Neuronal stem cell (in vitro differentiated cells): ENCODE measurements around the gene MAP1A.
A peak's percentile ranks its signal among the peaks of the same experiment; 100 is the strongest.

Experiments
- DNase-seq: peaks from one replicate; pipeline ENCODE4 v3.0.0-alpha.2; 2013; ENCODE audit warnings: low spot score
- H2AFZ ChIP-seq: one replicate; pipeline ENCODE4 v1.6.1; 2013; ENCODE audit warnings: mild to moderate bottlenecking, low read length, inconsistent platforms
- H2AK5ac ChIP-seq: 2 replicates; pipeline ENCODE4 v1.6.1; 2013; ENCODE audit warnings: low read depth, mild to moderate bottlenecking, inconsistent platforms, low read length, moderate library complexity, mixed read lengths
- H2BK120ac ChIP-seq: 2 replicates; pipeline ENCODE4 v1.6.1; 2013; ENCODE audit warnings: low read depth, mild to moderate bottlenecking, inconsistent platforms, low read length, moderate library complexity, mixed read lengths
- H2BK12ac ChIP-seq: one replicate; pipeline ENCODE4 v1.6.1; 2013; ENCODE audit warnings: low read length, inconsistent platforms
- H2BK15ac ChIP-seq: 2 replicates; pipeline ENCODE4 v1.6.1; 2013; ENCODE audit warnings: mild to moderate bottlenecking, low read length, inconsistent platforms, mixed read lengths
- H2BK5ac ChIP-seq: one replicate; pipeline ENCODE4 v1.6.1; 2013; ENCODE audit warnings: inconsistent platforms, mild to moderate bottlenecking, low read length, moderate library complexity
- H3K14ac ChIP-seq: one replicate; pipeline ENCODE4 v1.6.1; 2013; ENCODE audit warnings: low read length, inconsistent platforms
- H3K18ac ChIP-seq: 2 replicates; pipeline ENCODE4 v1.6.1; 2013; ENCODE audit warnings: low read length, inconsistent platforms
- H3K23ac ChIP-seq: 2 replicates; pipeline ENCODE4 v1.6.1; 2013; ENCODE audit warnings: low read depth, mild to moderate bottlenecking, mixed read lengths, low read length, inconsistent platforms; ENCODE audit not compliant: poor library complexity
- H3K27ac ChIP-seq: replicated peaks from 3 replicates; pipeline ENCODE4 v1.5.1; 2013; ENCODE audit warnings: low read length, inconsistent platforms
- H3K27me3 ChIP-seq, 3 experiments: 2 replicates each; pipeline ENCODE4 v1.6.1; 2013; ENCODE audit warnings: low read length in 3 of 3, mild to moderate bottlenecking in 2 of 3, inconsistent platforms in 1 of 3, low read depth in 1 of 3, mixed read lengths in 1 of 3, moderate library complexity in 1 of 3; ENCODE audit not compliant: control insufficient read depth in 3 of 3, insufficient read depth in 3 of 3
- H3K36me3 ChIP-seq, 2 donors: replicated peaks in 1 of 2; 2 replicates each; pipeline ENCODE4 v1.6.1; 2013; ENCODE audit warnings: low read length in 2 of 2; ENCODE audit not compliant: control insufficient read depth in 2 of 2, insufficient read depth in 2 of 2
- H3K4ac ChIP-seq: 2 replicates; pipeline ENCODE4 v1.6.1; 2013; ENCODE audit warnings: inconsistent platforms, mild to moderate bottlenecking, low read length, moderate library complexity
- H3K4me1 ChIP-seq, 2 donors: 1 replicate in 1 of 2; 2 replicates in 1 of 2; pipeline ENCODE4 v1.6.1; 2013; ENCODE audit warnings: low read length in 2 of 2, low read depth in 1 of 2; ENCODE audit not compliant: control insufficient read depth in 2 of 2, insufficient read depth in 1 of 2
- H3K4me2 ChIP-seq: one replicate; pipeline ENCODE4 v1.6.1; 2013; ENCODE audit warnings: mild to moderate bottlenecking, low read length, inconsistent platforms; ENCODE audit not compliant: insufficient read depth, poor library complexity, severe bottlenecking
- H3K4me3 ChIP-seq, 2 donors: 2 replicates each; pipeline ENCODE4 v1.5.1; 2013; ENCODE audit warnings: low read length in 2 of 2, mild to moderate bottlenecking in 2 of 2, inconsistent platforms in 1 of 2, moderate library complexity in 1 of 2
- H3K79me1 ChIP-seq: one replicate; pipeline ENCODE4 v1.6.1; 2013; ENCODE audit warnings: low read depth, mild to moderate bottlenecking, inconsistent platforms, low read length, moderate library complexity
- H3K9ac ChIP-seq: one replicate; pipeline ENCODE4 v1.6.1; 2013; ENCODE audit warnings: mild to moderate bottlenecking, low read depth, low read length, inconsistent platforms; ENCODE audit not compliant: poor library complexity
- H3K9me3 ChIP-seq, 2 donors: replicated peaks in 1 of 2; 2 replicates each; pipeline versions ENCODE3 to v1.6.1; 2013; ENCODE audit warnings: low read length in 2 of 2, mild to moderate bottlenecking in 2 of 2, inconsistent platforms in 1 of 2, low read depth in 1 of 2, mixed read lengths in 1 of 2, moderate library complexity in 1 of 2; ENCODE audit not compliant: control insufficient read depth in 2 of 2, insufficient read depth in 1 of 2
- H4K8ac ChIP-seq: one replicate; pipeline ENCODE4 v1.6.1; 2013; ENCODE audit warnings: low read depth, mild to moderate bottlenecking, inconsistent platforms, low read length, moderate library complexity
- H4K91ac ChIP-seq: one replicate; pipeline ENCODE4 v1.6.1; 2013; ENCODE audit warnings: low read length, low read depth, mild to moderate bottlenecking, inconsistent platforms; ENCODE audit not compliant: poor library complexity
- WGBS, 2 donors: extraction: QIAGEN DNeasy Blood & Tissue Kit; methylation state at CpG; one replicate each; pipeline ENCODE4 v1.1.7; 2013; ENCODE audit warnings: missing lambda C conversion rate in 2 of 2, mixed read lengths in 1 of 2; ENCODE audit not compliant: insufficient read length in 2 of 2, insufficient replicate concordance in 1 of 2; ENCODE audit errors: extremely low coverage in 2 of 2; 5-methylcytosine and 5-hydroxymethylcytosine counted together

MAP1A gene

DNA sequence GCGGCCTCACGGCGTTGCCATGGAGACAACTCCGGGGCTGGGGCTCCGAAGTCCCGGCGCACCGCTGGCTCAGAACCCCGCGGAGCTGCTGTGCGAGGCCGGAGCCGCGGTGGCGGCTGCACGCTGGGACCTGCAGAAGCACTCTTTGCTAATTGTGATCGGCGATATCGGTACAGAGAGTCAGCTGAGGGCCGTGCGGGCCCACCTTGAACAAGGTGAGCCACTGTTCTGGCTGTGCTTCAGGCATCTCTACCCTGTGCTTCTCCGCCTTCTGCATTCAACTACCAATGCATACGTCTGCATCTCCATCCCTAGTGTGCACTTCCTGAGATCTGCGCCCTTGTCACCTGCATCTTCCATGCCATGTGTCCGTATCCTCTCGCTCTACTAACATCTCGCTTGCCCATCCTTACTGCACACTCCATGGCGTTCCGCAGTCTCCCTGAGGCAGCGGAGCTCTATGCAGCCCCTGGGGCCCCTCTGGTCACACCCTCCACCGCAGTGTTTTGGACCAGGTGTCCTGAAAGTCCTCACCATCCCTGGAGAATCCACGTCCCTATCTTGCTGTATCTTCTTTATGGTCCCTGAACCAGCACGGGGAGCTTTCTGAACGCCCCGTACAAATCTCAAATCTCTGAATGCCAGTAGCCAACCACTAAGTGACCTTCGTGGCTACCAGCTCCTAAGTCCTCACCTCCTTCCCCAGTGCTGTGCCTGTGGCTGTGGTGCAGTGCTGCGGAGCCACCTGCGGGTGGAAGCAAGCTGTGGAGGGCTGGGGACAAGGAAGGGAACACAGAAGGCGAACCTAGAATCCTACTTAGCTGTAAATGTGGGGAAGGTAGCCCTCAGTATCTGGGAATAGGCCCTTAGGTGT lies 6.2 kb upstream of the MAP1A start:
- Histone ChIP-seq H3K79me1 (peaks cover 3% of the 10 kb centered on the region), H4K91ac (no peak overlapping the region), H3K4ac (peak overlapping the region; percentile 53), H3K4me1 (peaks cover 23 to 30% of the 10 kb centered on the region in 2 donors), H3K27ac (peak overlapping the region; percentile 72), H2AFZ (peak overlapping the region; percentile 87), H2BK120ac (peak overlapping the region; percentile 30), H4K8ac (no peak overlapping the region), H2AK5ac (peak overlapping the region; percentile 11), H3K36me3 (no peaks in the 10 kb centered on the region), H3K9ac (peak overlapping the region; percentile 90), H2BK5ac (peak overlapping the region; percentile 82), H3K4me3 (peak overlapping the region; percentile 58 to 87), H3K4me2 (peak overlapping the region; percentile 97), H3K18ac (peak overlapping the region; percentile 96), H2BK15ac (no peak overlapping the region), H2BK12ac (peak overlapping the region; percentile 76), H3K9me3 (no peaks in the 10 kb centered on the region), H3K14ac (peak overlapping the region; percentile 72), H3K27me3 (no peaks in the 10 kb centered on the region), H3K23ac (peak overlapping the region; percentile 30)
- no peak for DNase-seq
- WGBS, 2 donors = no CpG with 5 or more reads among the region's 39 CpGs

DNA sequence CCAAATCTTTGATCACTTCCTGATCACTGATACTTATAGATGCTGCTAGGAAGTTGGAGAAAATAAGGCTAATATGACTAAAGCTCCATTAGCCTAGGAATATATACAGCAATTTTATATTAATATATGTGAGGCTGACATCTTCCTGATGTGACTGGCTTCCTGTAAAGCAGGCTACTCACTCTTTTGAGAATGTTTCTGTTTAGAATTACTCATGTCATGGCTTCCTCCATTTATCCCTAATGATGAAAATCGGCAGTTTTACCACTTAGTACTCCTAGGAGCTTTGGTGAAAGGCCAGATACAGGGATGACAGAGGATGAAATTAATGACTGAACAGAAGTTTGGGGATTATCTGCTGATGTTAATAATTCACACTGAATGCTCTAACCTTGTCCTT lies 3.9 kb upstream of the MAP1A start:
- H3K4ac ChIP-seq = no peak overlapping the region
- WGBS, 2 donors = no CpG with 5 or more reads among the region's 1 CpG
- H3K4me1 ChIP-seq = peaks cover 36 to 44% of the 10 kb centered on the region in 2 donors
- no peak overlapping the region for H3K9ac ChIP-seq
- H2BK12ac ChIP-seq = no peak overlapping the region
- no peak overlapping the region for H3K14ac ChIP-seq
- no peak overlapping the region for H4K91ac ChIP-seq
- no peak overlapping the region for H3K4me2 ChIP-seq
- no peak for DNase-seq
- no peak overlapping the region for H3K23ac ChIP-seq
- H3K79me1 ChIP-seq = peaks cover 3% of the 10 kb centered on the region
- no peaks in the 10 kb centered on the region for H3K27me3 ChIP-seq
- no peak overlapping the region for H2BK5ac ChIP-seq
- no peak overlapping the region for H2AFZ ChIP-seq
- no peak overlapping the region for H3K18ac ChIP-seq
- no peak overlapping the region for H4K8ac ChIP-seq
- H3K9me3 ChIP-seq = no peaks in the 10 kb centered on the region
- no peak overlapping the region for H3K27ac ChIP-seq
- H3K4me3 ChIP-seq = no peak overlapping the region
- H3K36me3 ChIP-seq = no peaks in the 10 kb centered on the region
- H2BK120ac ChIP-seq = no peak overlapping the region
- H2AK5ac ChIP-seq = no peak overlapping the region
- H2BK15ac ChIP-seq = no peak overlapping the region

DNA sequence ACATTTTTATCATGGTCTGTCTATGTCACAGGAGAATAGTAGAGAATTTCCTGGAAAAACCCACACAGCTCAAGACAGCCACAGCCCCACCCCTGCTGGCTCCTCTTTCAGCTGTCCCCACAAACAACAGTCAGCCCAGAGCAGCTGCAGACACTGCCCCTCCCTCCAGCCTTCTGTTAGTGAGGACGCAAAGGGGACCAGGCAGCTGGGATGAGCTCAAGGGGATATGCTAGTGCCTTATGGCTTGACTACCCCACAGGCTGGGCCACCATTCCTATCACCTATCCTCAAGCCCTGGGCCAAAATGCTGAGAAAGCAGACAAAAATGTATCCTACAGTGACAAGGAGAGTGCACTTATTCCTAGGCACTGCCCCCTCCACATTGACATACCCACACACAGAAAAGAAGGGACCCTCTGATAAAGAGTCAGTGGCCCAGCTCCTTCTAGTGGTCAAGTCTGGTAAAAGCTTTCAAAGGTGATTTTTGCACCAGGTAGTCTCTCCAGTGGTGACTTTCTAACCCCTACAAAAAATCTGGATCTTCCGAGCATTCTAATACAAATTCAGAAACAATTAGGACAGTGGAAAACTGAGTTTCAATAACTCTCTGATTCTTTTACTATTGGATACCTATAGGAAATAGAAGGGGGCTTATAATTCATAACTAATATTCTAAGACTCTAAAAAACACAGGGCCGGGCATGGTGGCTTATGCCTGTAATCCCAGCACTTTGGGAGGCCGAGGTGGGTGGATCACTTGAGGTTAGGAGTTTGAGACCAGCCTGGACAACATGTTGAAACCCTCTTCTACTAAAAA lies 3.0 kb upstream of the MAP1A start:
- peak overlapping the region; percentile 73 for H2AFZ ChIP-seq
- DNase-seq = no peak
- H3K27ac ChIP-seq = peak overlapping the region; percentile 1

DNA sequence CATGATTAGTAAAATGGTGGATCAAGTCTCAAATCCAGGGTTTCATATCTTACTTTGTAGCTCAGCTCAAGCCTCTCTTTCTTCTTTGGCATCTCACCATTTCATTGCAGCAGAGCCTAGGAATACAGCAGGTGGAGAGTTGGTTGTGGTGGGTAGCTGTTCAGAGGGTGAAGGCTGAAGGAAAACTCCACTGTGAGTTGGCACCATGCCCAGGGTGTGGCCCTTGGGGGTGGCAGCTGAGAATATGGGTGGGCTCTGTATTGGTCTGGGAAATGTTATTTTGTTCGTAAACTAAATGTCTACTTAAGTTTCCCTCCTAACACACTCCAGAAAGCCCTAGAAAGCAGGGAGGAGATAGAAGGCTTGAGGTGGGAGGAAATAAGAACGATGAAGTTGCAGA lies 1.7 kb upstream of the MAP1A start:
- no CpG with 5 or more reads among the region's 2 CpGs for WGBS, 2 donors
- Histone ChIP-seq H3K9ac (no peak overlapping the region), H4K8ac (no peak overlapping the region), H3K4me2 (no peak overlapping the region), H3K9me3 (no peaks in the 10 kb centered on the region), H3K79me1 (peaks cover 3% of the 10 kb centered on the region), H3K4ac (no peak overlapping the region), H2BK120ac (no peak overlapping the region), H2BK12ac (no peak overlapping the region), H3K27ac (no peak overlapping the region), H4K91ac (no peak overlapping the region), H3K23ac (no peak overlapping the region), H3K4me3 (no peak overlapping the region), H3K4me1 (peaks cover 45 to 46% of the 10 kb centered on the region in 2 donors), H3K27me3 (no peaks in the 10 kb centered on the region), H3K18ac (no peak overlapping the region), H2AFZ (no peak overlapping the region), H2AK5ac (no peak overlapping the region), H2BK15ac (no peak overlapping the region), H2BK5ac (no peak overlapping the region), H3K36me3 (peaks cover 3 to 6% of the 10 kb centered on the region in 2 donors), H3K14ac (no peak overlapping the region)
- DNase-seq = no peak

More for the DNA sequence above, 3.0 kb upstream of the MAP1A start:
- H3K9ac ChIP-seq = no peak overlapping the region
- peaks cover 41 to 45% of the 10 kb centered on the region in 2 donors for H3K4me1 ChIP-seq
- H4K91ac ChIP-seq = no peak overlapping the region
- no peaks in the 10 kb centered on the region for H3K27me3 ChIP-seq
- peak overlapping the region; percentile 28 for H3K4me2 ChIP-seq
- H3K4ac ChIP-seq = no peak overlapping the region
- WGBS, 2 donors = no CpG with 5 or more reads among the region's 4 CpGs
- no peak overlapping the region for H3K4me3 ChIP-seq
- no peaks in the 10 kb centered on the region for H3K36me3 ChIP-seq
- H3K14ac ChIP-seq = no peak overlapping the region
- no peak overlapping the region for H4K8ac ChIP-seq
- H2BK12ac ChIP-seq = no peak overlapping the region
- H2BK120ac ChIP-seq = no peak overlapping the region
- H2AK5ac ChIP-seq = no peak overlapping the region
- H3K9me3 ChIP-seq = no peaks in the 10 kb centered on the region
- H2BK15ac ChIP-seq = no peak overlapping the region
- no peak overlapping the region for H2BK5ac ChIP-seq
- H3K23ac ChIP-seq = no peak overlapping the region
- H3K79me1 ChIP-seq = peaks cover 3% of the 10 kb centered on the region
- no peak overlapping the region for H3K18ac ChIP-seq
